Endothelial cell of umbilical vein (primary cell): ENCODE results near the gene CCDC183. TPM values are rescaled to one million over a fixed set of nuclear protein-coding genes. Genes with fewer than 3 reads are reported as not detected.
"Not testable (repeated sequence)": the region's sequence is repeated elsewhere in the genome, so short reads cannot be mapped to it uniquely, and the experiment has no call there.

ENCODE experiments used
- BruUV-seq: library from RNA; stranded (reverse); fragments of 400-500 nt; replicated peaks from 2 replicates; lab custom pipeline; 2021; lab: Mats Ljungman, UMichigan
- CTCF ChIA-PET: fragments of 300-600, 350-600 bp; sonication (Branson Sonifier 250); formaldehyde crosslinking; loops from one replicate; lab custom pipeline; 2021; ENCODE audit warnings: antibody characterized with exemption, inconsistent platforms; lab: Charles Lee
- POLR2A ChIA-PET: fragments of 300-600, 350-600 bp; sonication (Branson Sonifier 250); formaldehyde crosslinking; loops from one replicate; lab custom pipeline; 2021; ENCODE audit warnings: antibody characterized with exemption, inconsistent platforms; lab: Charles Lee
- DNase-seq: peaks from one replicate; pipeline ENCODE4 v3.0.0-alpha.2; 2011; ENCODE audit warnings: low read depth, low spot score
- FAIRE-seq: peaks from 2 replicates; lab custom pipeline; 2011; peaks lifted over from hg19 to GRCh38; lab: Jason Lieb, UNC
- H2AFZ ChIP-seq: 2 replicates; pipeline ENCODE4 v1.6.0; 2012; ENCODE audit warnings: low read depth, low read length, control low read depth, inconsistent platforms
- H3K27ac ChIP-seq: 2 replicates; pipeline ENCODE4 v1.5.1; 2011; ENCODE audit warnings: low read depth, mild to moderate bottlenecking, control low read depth, low read length, moderate library complexity; ENCODE audit not compliant: insufficient read depth
- H3K27me3 ChIP-seq, 2 experiments: 2 replicates each; pipeline versions ENCODE4 v1.6.0 to v1.6.1; 2011; ENCODE audit warnings: low read length in 2 of 2, mixed read lengths in 1 of 2; ENCODE audit not compliant: control insufficient read depth in 2 of 2, insufficient read depth in 2 of 2
- H3K36me3 ChIP-seq, 2 experiments: 2 replicates in 1 of 2; 3 replicates in 1 of 2; pipeline ENCODE4 v1.5.1; 2011; ENCODE audit warnings: low read length in 2 of 2, mild to moderate bottlenecking in 1 of 2, moderate library complexity in 1 of 2; ENCODE audit not compliant: control insufficient read depth in 2 of 2, insufficient read depth in 2 of 2; ENCODE audit errors: extremely low read depth in 1 of 2
- H3K4me1 ChIP-seq: 3 replicates; pipeline ENCODE4 v1.5.1; 2011; ENCODE audit warnings: mild to moderate bottlenecking, low read length; ENCODE audit not compliant: control insufficient read depth, insufficient read depth; ENCODE audit errors: extremely low read depth
- H3K4me2 ChIP-seq: 2 replicates; pipeline ENCODE4 v1.6.1; 2011; ENCODE audit warnings: low read length, control low read depth, mixed read lengths; ENCODE audit not compliant: insufficient read depth
- H3K4me3 ChIP-seq, 3 experiments: fragments of 200-600 bp in 1 of 3; sonication (generic), shearing (Covaris generic) in 1 of 3; replicated peaks in 1 of 3; 2 replicates each; pipeline ENCODE4 v1.5.1; 2011 to 2016; ENCODE audit warnings: control low read depth in 3 of 3, low read length in 3 of 3, mild to moderate bottlenecking in 2 of 3, inconsistent platforms in 1 of 3, low read depth in 1 of 3, moderate library complexity in 1 of 3; ENCODE audit not compliant: insufficient read depth in 1 of 3
- H3K79me2 ChIP-seq: 2 replicates; pipeline ENCODE4 v1.6.0; 2012; ENCODE audit warnings: low read length, inconsistent platforms; ENCODE audit not compliant: control insufficient read depth, insufficient read depth
- H3K9ac ChIP-seq: replicated peaks from 2 replicates; pipeline ENCODE3; 2011; ENCODE audit warnings: low read length, control low read depth; ENCODE audit not compliant: insufficient read depth; ENCODE audit errors: extremely low read depth
- H3K9me1 ChIP-seq: replicated peaks from 3 replicates; pipeline ENCODE4 v1.6.0; 2011; ENCODE audit warnings: mild to moderate bottlenecking, low read length; ENCODE audit not compliant: control insufficient read depth, insufficient read depth; ENCODE audit errors: extremely low read depth
- H3K9me3 ChIP-seq: replicated peaks from 2 replicates; pipeline ENCODE4 v1.5.1; 2012; ENCODE audit warnings: low read length, inconsistent platforms; ENCODE audit not compliant: control insufficient read depth, insufficient read depth
- H4K20me1 ChIP-seq: replicated peaks from 2 replicates; pipeline ENCODE3; 2011; ENCODE audit warnings: mild to moderate bottlenecking, low read length; ENCODE audit not compliant: control insufficient read depth, insufficient read depth; ENCODE audit errors: extremely low read depth
- CTCF ChIP-seq, 2 donors: IDR thresholded peaks; 1 replicate in 1 of 2; 2 replicates in 1 of 2; pipeline ENCODE4 v1.5.1; 2011; ENCODE audit warnings: low read length in 2 of 2, mild to moderate bottlenecking in 2 of 2, moderate library complexity in 2 of 2, control low read depth in 1 of 2, inconsistent platforms in 1 of 2, low read depth in 1 of 2; ENCODE audit not compliant: insufficient read depth in 1 of 2; ENCODE audit errors: extremely low read depth in 1 of 2
- EZH2 ChIP-seq: IDR thresholded peaks from 2 replicates; pipeline ENCODE4 v1.6.1; 2012; ENCODE audit warnings: borderline replicate concordance, low read depth, mild to moderate bottlenecking, moderate library complexity, low read length, inconsistent platforms; ENCODE audit not compliant: severe bottlenecking
- JUN ChIP-seq: IDR thresholded peaks from 2 replicates; pipeline ENCODE4 v1.6.1; 2011; ENCODE audit warnings: borderline replicate concordance, low read depth; ENCODE audit not compliant: insufficient read length, insufficient read depth
- POLR2A ChIP-seq: IDR thresholded peaks from 2 replicates; pipeline ENCODE4 v1.6.1; 2012; ENCODE audit warnings: low read depth, mild to moderate bottlenecking, control low read depth, low read length
- dilution Hi-C: fragments of 300-500 bp; cut with MboI; formaldehyde crosslinking; loops from one replicate; pipeline ENCODE4 v1.15.0; 2019; ENCODE audit warnings: low sequenced_read_pairs; ENCODE audit not compliant: extremely low pct_ligation_motif_present
- intact Hi-C: fragments of 100-400 bp; cut with micrococcal nuclease; formaldehyde crosslinking; loops from one replicate; pipeline ENCODE4 v1.10.0; 2022
- polyA plus RNA-seq, 4 experiments: library from polyadenylated mRNA; depleted of rRNA in 3 of 4; stranded (reverse) in 3 of 4; unstranded in 1 of 4; fragments of >200 nt; gene quantifications; 2 replicates each; pipeline versions ENCODE4 v1.2.1 to v1.2.3, GENCODE V29; 2011 to 2012; ENCODE audit warnings: missing spikeins in 1 of 4
- total RNA-seq: library from RNA; stranded (reverse); gene quantifications from 2 replicates; pipeline ENCODE4 v1.2.3, GENCODE V29; 2021

The CCDC183 gene
- total and polyA plus RNA-seq, 2 donors (not counting 3 experiments of a cell fraction or from before 2014, with no cell fraction given) = 0.50 TPM; not detected in 1

GRCh38 chr9:136766410-136767120 lies 29.6 kb upstream of the CCDC183 start:
- H3K4me1 ChIP-seq, H4K20me1 ChIP-seq, dilution Hi-C loops, H3K79me2 ChIP-seq, H3K36me3 ChIP-seq, H3K4me2 ChIP-seq, DNase-seq, BruUV-seq, H3K9me3 ChIP-seq, H3K9ac ChIP-seq, H3K27me3 ChIP-seq, H2AFZ ChIP-seq, POLR2A ChIA-PET, H3K9me1 ChIP-seq, intact Hi-C loops, H3K4me3 ChIP-seq, H3K27ac ChIP-seq: not testable (repeated sequence)
- FAIRE-seq = peak; percentile 72
- TF ChIP-seq CTCF (IDR thresholded peaks at IDR 0.05; ENCODE audit: extremely low read depth in 1 of 2, insufficient read depth in 1 of 2, low read depth in 1 of 2, low read length in 2 of 2) = peak in 1 of 2 donors; percentile 15
- CTCF ChIA-PET = interaction anchor here (0.8 to 1.8 kb wide), 6 partner anchors 8 to 269 kb away, joined by 3 to 7 read pairs (median 4); no protein-coding TSS in a partner anchor

- no peaks in the 10 kb centered on the region for H3K4me1 ChIP-seq
- no peak for TF ChIP-seq EZH2
- TF ChIP-seq CTCF (IDR thresholded peaks at IDR 0.05; ENCODE audit: extremely low read depth in 1 of 2, insufficient read depth in 1 of 2, low read depth in 1 of 2, low read length in 2 of 2) = peak; percentile 28 to 78
- no peak for TF ChIP-seq JUN
- TF ChIP-seq POLR2A = no peak
- dilution Hi-C loops (no loop called here), intact Hi-C loops (no loop called here)
- no peaks in the 10 kb centered on the region for H3K79me2 ChIP-seq
- FAIRE-seq (no peak), DNase-seq (no peak)
- no peaks in the 10 kb centered on the region for H3K36me3 ChIP-seq
- no peak overlapping the region for H2AFZ ChIP-seq
- peaks cover 3% of the 10 kb centered on the region for H3K9me3 ChIP-seq
- POLR2A ChIA-PET = no interaction called here
- H3K27ac ChIP-seq = no peak overlapping the region
- no peaks in the 10 kb centered on the region for H3K9me1 ChIP-seq
- H3K27me3 ChIP-seq = no peaks in the 10 kb centered on the region
- no peaks in the 10 kb centered on the region for H4K20me1 ChIP-seq
- CTCF ChIA-PET = interaction anchor here (0.9 to 1.9 kb wide), 3 partner anchors 8 to 40 kb away, joined by 3 to 12 read pairs (median 3); no protein-coding TSS in a partner anchor
- no TSS peak for BruUV-seq
- H3K9ac ChIP-seq = no peak overlapping the region
- no peak overlapping the region for H3K4me3 ChIP-seq
- no peak overlapping the region for H3K4me2 ChIP-seq
These were observed 26.4 kb upstream of the CCDC183 start for GRCh38 chr9:136769710-136770191.
